Measurements from ENCODE around the gene TRAF6.

DNA sequence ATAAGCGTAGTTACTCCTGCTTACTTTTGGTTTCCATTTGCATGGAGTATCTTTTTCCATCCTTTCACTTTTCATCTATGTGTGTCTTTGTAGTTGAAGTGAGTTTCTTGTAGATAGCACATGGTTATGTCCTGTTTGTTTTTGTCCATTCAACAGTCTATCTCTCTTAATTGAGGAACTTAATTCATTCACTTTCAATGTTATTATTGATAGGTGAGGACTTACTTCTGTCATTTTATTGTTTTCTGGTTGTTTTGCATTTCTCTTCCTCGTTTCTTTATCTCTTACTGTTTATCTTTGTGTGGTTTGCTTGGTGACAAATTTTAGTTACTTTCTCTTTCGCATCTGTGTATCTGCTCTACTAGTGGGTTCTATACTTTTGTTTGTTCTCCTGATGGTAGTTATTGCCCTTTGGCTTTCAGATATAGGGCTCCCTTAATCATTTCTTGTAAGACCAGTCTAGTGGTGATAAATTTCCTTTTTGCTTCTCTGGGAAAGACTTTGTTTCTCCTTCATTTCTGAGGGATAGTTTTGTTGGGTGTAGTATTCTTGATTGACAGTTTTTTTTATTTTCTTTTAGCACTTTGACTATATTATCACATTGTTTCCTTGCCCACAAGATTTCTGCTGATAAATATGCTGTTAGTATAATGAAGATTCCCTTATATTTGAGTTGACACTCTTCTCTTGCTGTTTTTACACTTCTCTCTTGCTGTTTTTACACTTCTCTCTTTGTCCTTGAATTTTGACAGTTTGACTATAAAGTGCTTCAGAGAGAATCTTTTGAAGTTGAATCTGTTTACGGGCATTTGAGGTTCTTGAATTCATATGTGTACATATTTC is 48.7 kb upstream of the TRAF6 start:
- TF ChIP-seq EZH2 (IDR thresholded peaks at IDR 0.05; ENCODE audit: low read depth, unreplicated experiment) (no peak), POLR2AphosphoS5 (IDR thresholded peaks at IDR 0.05; ENCODE audit: low read depth) (no peak)
- TF ChIP-seq, protein P1, sequence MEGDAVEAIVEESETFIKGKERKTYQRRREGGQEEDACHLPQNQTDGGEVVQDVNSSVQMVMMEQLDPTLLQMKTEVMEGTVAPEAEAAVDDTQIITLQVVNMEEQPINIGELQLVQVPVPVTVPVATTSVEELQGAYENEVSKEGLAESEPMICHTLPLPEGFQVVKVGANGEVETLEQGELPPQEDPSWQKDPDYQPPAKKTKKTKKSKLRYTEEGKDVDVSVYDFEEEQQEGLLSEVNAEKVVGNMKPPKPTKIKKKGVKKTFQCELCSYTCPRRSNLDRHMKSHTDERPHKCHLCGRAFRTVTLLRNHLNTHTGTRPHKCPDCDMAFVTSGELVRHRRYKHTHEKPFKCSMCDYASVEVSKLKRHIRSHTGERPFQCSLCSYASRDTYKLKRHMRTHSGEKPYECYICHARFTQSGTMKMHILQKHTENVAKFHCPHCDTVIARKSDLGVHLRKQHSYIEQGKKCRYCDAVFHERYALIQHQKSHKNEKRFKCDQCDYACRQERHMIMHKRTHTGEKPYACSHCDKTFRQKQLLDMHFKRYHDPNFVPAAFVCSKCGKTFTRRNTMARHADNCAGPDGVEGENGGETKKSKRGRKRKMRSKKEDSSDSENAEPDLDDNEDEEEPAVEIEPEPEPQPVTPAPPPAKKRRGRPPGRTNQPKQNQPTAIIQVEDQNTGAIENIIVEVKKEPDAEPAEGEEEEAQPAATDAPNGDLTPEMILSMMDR (conservative IDR thresholded peaks at IDR 0.05; ENCODE audit: low read depth in 2 of 2) = no peak

All from GM23338 (cell line).